NCI-H2081 (cell line): ENCODE measurements around the gene CUL7.
A peak's percentile ranks its signal among the peaks of the same experiment; 100 is the strongest.
"Not testable (repeated sequence)": the region's sequence is repeated elsewhere in the genome, so short reads cannot be mapped to it uniquely, and the experiment has no call there.

ENCODE experiments used
- DNase-seq, 2 experiments: peaks; one replicate each; lab custom pipeline; 2025; lab: John Stamatoyannopoulos, UW

The CUL7 gene

DNA sequence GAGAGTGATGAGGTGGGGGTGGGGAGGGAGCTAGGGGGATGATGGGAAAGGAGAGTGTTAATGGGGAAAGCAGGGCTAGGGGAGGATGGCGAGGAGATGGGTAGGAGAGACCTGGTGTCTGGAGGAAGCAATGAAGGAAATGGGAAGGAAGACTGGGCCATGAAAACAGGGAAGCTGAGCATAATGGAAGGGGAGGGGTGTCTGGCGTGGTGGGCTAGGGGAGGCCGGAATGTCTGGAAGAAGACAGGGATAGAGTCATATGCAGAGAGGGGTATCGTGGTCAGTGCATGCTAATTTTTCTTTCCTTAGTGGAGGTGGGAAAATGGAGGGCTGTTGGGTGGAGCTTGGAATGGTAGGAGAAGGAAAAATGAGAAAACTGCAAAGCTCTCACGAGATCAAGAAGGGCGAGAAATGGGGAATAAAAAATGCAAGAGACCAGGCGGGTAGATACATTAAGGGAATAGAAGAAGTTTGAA, 39.2 kb downstream of the CUL7 start:
- DNase-seq, result no peak

DNA sequence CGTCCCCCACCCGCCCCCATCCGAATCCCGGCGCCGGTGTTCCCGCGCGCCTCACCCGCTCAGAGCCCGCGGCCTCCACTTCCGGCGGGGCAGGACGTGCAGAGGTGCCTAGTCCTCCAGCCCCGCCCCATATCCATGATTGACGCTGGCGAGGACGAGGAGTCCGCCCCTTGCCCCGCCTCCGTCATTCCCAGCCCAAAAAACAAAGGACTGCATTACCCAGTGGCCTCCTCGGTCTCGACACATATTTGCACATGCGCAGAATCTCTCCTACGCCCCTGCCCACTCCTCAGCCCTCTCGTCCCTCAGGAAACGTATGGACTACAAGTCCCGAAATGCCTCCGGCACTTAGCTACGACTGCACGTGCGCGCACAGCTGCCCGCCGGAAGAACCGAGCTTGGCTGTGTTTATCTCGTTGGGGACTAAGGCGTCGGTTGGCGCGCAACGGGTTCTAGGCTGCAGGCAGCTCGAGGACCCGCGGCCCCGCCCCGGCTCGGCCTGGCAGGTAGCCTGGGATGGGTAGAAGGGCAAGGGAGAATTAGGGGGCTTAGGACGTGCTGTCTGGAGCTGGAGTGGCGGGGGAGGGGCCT, 39.7 kb downstream of the CUL7 start, which contains the start of the genes KLHDC3 and MEA1:
Gene KLHDC3, plus strand, starts transcription at position 407 of the 591 bp plus-strand sequence. CDS start 2,944 bp downstream, outside the sequence.
Gene MEA1, minus strand, starts transcription at position 104 of the 591 bp plus-strand sequence. CDS start 133 bp downstream, outside the sequence.
- DNase-seq, result peak; percentile 99 to 100

DNA sequence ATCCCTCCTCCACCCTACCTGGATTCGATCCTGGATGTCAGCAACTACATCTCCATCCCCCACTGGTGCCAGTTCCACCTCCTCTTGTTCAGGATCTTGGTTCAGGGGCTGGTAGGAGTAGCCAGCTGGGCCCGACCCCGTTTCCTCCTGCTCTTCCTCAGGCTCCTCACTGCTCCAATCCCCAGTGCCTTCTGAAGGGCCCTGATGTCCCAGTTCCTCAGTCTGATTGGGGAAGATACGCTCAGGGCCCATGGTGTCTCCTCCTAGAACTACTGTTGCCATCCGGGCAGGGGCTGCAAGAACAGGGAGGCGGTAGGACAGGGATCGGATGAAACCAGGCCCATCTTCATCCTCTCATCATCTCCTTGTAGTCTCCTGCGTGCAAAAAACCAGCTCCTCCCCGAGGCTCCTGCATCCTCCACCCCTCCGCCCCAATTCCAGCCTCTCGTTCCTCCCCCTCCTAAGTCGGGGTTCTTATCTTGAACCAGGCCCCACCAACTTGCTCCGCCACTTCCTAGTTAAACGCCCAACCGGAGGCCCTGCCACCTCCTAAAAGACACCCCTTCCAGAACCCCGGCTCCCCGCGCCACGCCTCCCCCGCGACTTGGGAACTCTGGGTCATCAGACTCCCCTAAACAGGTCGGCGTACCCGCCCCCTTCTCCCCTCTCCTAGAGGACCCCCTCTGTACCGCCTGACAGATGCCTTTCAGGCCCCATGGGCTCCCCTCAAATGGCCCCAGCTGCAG, 40.4 kb downstream of the CUL7 start:
- no peak for DNase-seq

DNA sequence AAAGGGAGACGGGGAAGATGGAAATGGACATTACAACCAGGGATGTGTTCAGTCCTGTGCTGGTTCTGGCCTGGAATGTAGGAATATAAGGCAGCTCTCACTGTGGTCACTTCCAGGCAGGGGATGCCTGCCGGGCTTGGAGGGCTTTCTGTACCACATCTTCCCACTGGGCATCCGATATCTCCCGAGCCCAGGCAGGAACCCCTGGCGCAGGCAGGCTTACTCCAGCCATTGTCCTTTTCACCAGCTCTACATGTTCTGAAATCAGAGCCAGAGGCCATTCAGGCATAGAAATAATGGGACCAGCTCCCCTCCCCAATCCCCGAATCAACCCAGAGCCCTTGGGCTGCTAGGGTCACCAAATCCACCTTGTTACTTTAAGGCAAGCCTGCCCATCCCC, 41.3 kb downstream of the CUL7 start:
- DNase-seq, result no peak

DNA sequence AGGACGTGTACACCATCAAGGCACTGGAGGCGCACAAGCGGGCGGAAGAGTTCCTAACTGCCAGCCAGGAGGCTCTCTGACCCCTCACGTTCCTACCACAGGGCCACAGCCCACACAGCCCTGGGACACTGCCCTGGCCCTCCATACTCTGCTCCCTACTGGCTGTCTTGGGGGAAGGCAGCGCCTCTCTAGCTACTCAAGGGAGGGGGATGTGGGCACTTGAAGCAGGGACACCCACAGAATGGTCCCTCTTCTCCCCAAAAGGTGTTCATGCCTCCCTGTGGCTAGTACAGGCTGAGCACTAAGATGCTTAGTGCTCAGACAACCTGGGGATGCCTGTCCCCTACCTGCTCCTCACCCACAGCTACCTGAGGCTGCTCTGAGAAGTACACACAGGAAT, 42.4 kb downstream of the CUL7 start:
- DNase-seq, result no peak

DNA sequence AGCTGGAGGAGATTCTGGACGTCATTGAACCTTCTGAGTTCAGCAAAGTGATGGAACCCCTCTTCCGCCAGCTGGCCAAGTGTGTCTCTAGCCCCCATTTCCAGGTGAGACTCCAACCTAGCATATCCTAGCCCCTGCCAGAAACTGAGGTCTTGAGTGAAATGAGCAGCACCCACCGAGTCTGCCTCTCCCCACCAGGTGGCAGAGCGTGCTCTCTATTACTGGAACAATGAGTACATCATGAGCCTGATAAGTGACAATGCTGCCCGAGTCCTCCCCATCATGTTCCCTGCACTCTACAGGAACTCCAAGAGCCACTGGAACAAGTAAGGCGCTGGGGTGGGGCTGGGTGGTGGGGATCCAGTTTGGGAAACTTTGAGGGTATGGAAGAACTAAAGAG, 44.5 kb downstream of the CUL7 start:
- DNase-seq, result peak in 1 of 2 experiments; percentile 43

DNA sequence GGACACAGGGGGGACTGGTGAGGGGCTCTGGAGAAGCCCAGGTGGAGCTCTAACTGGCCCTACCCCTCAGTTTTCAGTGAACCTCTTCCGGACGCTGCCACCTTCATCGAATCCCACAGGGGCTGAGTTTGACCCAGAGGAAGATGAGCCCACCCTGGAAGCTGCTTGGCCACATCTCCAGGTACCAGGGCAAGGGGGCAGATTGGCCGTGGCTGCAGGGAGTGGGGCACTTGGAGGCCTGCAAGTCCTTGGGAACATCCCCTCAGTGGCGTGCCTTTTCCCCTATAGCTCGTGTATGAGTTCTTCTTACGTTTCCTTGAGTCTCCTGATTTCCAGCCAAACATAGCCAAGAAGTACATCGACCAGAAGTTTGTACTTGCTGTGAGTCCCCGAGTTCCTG, 46.5 kb downstream of the CUL7 start:
- no peak for DNase-seq

DNA sequence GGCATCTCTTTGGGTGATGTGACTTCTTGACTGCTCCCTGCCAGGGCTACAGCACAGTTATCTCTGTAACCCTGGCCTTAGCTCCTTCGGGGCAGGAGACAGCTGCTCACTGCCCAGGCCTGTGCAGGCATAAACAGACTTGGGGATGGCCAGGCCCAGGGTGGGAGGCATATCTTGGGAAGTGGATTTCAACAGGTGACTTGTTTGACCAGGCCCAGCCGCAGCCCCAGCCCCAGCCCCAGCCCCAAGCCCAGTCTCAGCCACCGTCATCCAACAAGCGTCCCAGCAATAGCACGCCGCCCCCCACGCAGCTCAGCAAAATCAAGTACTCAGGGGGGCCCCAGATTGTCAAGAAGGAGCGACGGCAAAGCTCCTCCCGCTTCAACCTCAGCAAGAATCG, 47.4 kb downstream of the CUL7 start:
- no peak for DNase-seq

DNA sequence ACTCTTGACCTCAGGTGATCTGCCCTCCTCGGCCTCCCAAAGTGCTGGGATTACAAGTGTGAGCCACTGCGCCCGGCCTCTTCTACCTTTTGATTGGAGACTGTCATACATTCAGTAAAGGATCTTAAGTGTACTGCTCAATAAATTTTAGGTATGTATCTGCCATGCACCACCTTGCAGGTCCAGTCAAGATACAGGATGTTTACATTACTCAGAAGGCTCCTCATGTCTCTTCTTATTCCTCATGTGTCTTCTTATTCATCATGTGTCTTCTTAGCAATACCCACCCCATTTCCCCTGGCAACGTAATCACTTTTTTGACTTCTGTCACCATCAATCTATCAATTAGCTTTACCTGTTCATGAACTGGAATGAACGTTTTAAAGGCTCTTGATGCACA, 47.8 kb downstream of the CUL7 start:
- no peak for DNase-seq

DNA sequence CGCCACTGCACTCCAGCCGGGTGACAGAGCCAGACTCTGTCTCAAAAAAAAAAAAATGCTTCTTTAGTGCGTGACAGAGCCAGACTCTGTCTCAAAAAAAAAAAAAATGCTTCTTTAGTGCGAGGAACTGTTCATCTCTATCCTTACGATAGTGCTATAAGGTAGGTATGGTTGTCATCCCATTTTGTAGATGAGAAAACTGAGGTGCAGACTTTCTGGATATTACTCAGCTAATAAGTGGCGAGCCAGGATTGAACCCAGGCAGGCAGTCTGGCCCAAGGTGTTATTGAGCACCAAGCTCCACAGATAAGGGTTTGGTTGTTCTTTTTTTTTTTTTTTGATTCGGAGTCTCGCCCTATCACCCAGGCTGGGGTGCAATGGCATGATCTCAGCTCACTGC, 51.8 kb downstream of the CUL7 start:
- DNase-seq, result no peak

DNA sequence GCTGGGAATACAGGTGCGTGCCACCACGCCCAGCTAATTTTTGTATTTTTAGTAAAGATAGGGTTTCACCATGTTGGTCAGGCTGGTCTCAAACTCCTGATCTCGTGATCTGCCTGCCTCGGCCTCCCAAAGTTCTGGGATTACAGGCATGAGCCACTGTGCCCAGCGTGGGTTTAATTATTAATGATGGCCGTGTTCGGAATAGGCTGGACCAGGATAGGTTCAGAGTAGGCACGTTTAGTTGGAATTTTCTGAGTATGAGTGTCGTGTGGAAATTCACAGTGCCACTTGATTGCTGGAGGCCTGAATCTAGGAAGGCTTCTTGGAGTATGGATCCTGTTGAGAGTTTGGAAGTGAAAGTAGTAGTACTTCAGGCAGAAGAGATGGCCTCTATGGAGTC, 55.4 kb downstream of the CUL7 start:
- DNase-seq, result not testable (repeated sequence)

DNA sequence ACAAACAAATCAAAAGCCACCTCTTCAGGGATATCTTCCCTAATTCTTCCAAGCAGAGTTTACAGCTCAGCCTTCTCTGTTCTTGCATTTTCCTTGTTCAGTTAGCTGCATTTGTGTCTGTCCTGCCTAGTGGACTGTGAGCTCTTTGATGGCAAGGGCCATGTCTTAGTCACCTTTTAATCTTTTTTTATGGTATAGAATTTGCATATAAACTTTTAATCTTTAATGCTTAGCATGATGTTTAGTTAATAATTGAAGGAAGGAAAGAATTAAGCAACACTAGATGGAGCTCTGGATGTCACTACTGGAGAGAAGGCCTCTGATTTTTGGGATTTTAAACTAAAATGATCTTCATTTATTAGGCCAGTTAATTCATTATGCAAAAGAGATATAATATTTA, 57.1 kb downstream of the CUL7 start:
- no peak for DNase-seq

DNA sequence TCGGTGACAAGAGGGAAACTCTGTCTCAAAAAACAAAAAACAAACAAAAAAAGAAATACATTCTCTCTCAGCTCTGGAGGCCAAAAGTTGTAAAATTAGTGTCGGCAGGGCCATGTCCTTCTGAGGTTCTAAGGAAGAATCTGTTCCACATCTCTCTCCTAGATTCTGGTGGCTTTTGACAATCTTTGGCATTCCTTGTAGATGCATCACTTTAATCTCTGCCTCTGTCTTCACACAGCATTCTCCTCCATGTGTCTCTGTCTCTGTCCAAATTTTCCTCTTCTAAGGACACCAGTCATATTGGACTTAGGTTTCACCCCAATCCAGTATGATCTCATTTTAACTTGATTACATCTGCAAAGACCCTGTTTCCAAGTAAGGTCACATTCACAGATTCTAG, 60.2 kb downstream of the CUL7 start:
- DNase-seq, result no peak

DNA sequence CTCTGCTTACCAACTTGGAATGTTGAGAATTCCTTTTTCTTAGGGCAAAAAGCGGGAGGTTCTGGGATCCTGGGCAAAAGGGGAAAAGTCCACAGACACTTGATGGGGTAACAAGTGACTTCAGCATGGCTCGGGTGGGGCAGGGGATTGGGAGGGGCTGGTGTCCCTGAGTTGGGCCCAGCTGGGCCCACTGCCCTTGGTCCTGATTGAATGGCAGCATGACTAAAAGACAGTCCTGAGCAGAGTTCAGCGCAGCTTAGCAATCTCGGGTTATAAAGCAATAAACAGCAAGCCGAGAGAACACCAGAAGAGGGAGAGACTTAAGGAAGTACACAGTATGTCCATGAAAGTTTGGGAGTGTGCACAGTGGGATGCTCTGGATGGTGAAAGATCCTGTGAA, 63.7 kb downstream of the CUL7 start:
- DNase-seq, result no peak

DNA sequence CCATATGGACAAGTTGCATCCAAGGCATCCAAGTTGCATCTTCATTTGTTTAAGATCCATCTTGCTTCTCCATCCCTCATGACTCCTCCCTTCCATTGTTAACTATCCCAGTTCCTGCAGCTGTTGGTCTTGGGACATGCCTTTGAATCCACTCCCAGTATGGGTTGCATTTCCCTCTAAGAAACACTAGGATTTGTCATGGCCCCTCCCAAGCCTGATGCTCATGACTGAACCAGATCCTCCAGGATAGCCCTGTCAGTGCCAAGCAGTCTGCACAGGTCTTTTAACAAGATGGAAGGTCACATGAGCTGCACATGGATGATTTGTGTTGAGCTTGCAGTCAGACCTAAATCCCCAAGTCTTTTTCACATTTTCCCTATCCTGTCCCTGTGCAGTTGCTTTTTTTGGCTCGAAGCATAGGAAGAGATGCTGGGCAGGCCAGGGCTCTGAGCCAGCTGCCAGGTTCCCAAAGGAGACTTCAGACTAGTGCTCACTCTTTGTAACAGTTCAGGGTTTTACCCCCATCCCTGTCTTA, 65.1 kb downstream of the CUL7 start:
- no peak for DNase-seq
